GM18873 (cell line): ENCODE results near the gene SUFU.
A peak's percentile ranks its signal among the peaks of the same experiment; 100 is the strongest.
"Not testable (repeated sequence)": the region's sequence is repeated elsewhere in the genome, so short reads cannot be mapped to it uniquely, and the experiment has no call there.

Source experiments
- ATAC-seq: cut with Tn5 transposase; IDR thresholded peaks from one replicate; pipeline ENCODE4 v1.9.1; 2021; ENCODE audit warnings: mild to moderate bottlenecking, moderate library complexity, moderate number of reproducible peaks; ENCODE audit not compliant: unreplicated experiment, low FRiP score

The SUFU gene

GRCh38 chr10:102476466-102477141 is 27.2 kb upstream of the SUFU start:
- ATAC-seq = no peak

DNA sequence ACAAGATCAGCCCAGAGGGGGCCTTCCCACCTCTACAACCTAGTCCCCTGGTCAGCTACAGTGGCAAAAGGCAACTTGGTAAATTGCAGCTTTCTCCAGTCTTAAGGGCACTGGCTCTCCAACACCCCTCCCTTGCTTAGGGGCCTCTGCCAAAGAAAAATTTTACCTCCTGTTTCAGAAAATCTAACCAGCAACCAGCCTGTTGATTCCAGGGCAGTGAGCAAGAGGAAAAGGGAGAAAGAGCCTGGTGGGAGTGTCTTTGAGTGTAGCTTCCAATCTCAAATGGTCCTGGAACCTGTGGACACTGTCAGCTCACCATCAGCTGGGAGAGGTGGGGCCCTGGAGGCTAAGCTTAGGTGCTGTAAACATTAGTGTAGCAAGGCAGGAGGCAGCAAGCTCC is 24.1 kb upstream of the SUFU start:
- ATAC-seq = no peak

GRCh38 chr10:102480396-102480795 is 23.4 kb upstream of the SUFU start:
- no peak for ATAC-seq

- no peak for ATAC-seq
These were observed 19.8 kb upstream of the SUFU start for GRCh38 chr10:102484021-102484420.

DNA sequence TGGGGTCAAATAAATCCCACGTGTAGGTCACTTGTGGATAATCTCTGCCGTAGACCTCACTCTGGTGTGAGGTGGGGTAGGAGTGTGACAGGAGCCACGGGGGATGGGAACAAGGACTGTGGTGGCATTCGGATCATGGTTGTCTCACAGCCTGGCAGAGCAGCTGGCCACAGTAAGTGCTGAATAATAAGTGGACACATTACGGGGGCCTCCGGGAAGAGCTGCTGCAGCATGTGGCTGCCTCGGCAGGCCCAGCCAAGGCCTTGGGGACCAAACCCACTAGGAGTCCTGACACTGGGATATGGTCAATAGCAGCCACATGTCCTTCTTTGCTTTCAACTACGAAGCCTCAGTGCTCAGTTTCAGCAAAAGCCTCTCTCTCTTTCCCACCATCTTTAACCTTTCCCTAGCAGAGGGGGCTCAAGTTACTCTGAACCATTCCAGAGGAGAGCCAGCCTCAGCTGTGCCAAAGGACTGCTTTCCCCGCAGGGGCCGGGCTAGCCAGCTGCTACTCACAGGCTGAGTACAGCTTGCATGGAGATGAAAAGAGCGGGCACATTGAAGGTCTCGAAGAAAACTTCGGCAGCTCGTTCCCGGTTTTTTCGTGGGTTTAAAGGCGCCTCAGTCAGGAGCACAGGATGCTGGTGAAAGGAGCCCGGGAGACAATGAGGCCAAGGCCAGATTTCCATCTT is 18.5 kb upstream of the SUFU start:
- no peak for ATAC-seq

DNA sequence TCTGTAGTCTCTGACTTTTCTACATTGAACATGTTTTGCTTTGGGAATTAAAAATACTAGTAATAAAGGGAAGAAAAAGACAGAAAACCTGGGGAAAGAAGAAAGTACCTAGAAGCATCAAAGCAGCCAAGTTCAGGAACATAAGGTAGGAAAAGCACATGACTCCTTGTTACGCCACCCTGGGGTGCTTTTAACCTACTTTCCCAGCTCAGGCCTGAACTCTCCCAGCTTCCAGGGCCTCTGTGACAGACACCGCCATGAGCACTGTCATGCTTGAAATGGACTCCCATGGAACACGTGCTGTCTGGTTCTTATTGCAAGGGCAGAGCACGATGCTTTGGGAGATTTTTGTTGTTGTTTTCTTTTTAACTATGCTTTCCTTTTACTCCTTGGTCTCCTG is 12.6 kb upstream of the SUFU start:
- ATAC-seq = no peak

DNA sequence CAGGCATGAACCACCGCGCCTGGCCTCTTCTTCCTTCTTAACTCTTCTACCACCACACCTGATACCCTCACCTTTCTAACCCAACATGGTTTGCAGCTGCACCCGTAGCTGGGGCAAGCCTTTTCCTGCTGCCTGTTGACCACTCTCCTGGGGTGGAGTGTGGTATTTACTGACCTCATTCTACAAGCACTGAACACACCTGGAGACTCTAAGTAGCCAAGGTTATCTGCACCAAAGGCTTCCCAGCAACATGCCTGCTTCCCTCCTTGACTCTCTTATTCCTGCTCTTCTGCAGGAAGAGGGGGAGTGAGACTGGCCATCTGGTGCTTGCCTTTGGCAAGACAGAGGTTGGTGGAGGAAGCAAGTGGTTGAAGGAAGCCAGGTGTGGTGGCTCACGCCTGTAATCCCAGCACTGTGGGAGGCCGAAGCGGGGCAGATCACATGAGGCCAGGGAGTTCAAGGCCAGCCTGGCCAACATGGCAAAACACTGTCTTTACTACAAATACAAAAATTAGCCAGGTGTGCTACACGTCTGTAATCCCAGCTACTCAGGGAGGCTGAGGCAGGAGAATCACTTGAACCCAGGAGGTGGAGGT is 11.3 kb upstream of the SUFU start:
- no peak for ATAC-seq

DNA sequence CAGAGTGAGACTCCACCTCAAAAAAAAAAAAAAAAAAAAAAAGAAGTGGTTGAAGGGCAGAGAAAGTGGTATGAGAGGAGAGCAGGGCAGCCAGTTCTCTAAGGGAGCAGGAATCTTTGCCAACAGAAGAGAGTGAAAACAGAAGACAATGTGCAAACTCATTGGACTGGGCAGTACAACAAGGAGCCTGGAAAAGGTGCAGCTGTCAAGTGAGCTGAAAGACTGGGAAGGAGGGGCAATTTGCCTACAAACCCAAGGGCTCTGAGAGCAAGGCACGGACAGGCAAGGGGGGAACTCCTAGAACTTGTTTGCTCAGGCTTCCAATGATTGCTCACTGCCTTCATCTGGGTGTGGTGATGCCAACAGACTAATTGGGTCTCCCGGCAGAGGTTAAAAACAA is 10.8 kb upstream of the SUFU start:
- no peak for ATAC-seq

DNA sequence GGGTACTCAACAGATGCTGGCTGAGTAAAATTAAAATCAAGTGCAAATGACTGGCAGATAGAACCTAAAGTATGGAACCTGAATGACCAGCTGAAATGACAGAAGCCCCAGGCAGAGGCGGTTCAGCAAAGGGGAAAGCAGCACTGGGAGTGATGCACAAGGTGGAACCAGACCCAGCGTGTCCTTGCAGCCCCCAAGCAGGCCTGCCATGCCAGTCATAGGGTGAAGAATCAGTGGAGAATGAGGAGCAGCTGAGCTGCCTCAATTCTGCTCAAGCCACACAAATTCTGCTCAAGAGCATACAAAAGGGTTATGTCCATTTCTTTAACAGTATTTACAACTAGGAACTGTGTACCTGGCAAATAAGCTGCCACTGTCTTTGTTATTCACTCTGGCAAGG is 10.0 kb upstream of the SUFU start:
- ATAC-seq = no peak

- no peak for ATAC-seq
These were observed 6.2 kb upstream of the SUFU start for GRCh38 chr10:102497545-102497944.

DNA sequence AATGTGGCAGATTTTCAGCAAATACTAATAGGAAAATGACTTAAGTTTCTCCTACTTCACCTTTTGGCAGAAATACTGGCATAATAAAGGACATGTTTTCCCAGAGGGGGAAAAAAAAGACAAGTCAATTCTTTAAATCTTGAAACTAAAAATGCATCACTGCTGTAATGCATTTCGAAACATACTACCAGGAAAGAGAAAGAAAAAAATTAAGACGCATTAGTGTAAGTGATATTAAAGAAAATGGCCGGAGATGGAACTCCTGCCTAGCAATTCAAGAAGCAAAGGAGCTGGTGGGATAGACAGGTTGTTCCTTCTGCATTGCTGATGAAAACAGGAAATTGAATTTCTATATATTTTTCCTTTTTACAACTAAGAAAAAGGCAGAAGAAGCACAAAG is 4.4 kb upstream of the SUFU start:
- ATAC-seq = no peak

DNA sequence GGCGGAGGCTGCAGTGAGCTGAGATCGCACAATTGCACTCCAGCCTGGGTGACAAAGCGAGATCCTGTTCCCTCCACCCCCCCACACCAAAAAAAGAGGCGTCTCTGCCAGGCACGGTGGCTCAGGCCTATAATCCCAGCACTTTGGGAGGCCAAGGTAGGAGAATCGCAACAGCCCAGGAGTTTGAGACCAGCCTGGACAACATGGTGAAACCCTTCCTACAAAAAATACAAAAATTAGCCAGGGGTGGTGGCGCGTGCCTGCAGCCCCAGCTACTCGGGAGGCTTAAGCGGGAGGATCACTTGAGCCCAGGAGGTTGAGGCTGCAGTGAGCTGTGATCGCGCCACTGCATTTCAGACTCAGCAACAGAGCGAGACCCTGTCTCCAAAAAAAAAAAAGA is 3.1 kb upstream of the SUFU start:
- not testable (repeated sequence) for ATAC-seq

GRCh38 chr10:102501201-102502028 is 2.4 kb upstream of the SUFU start:
- ATAC-seq = no peak

DNA sequence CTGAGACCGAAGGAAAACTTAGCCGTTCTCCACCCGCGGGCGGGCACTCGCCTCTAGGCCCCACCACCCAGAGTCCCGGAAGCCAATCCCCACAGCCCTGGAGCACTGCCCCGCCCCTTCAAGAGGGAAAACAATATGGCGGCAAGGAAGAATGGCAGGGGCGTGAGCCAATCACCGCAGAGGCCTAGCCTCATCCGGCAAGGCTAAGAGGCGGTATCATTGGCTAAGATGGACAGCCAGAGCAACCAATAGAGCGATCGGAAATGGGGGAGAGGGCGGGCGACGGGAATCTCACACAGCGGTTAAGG is 1.8 kb upstream of the SUFU start:
- ATAC-seq = peak; percentile 79

DNA sequence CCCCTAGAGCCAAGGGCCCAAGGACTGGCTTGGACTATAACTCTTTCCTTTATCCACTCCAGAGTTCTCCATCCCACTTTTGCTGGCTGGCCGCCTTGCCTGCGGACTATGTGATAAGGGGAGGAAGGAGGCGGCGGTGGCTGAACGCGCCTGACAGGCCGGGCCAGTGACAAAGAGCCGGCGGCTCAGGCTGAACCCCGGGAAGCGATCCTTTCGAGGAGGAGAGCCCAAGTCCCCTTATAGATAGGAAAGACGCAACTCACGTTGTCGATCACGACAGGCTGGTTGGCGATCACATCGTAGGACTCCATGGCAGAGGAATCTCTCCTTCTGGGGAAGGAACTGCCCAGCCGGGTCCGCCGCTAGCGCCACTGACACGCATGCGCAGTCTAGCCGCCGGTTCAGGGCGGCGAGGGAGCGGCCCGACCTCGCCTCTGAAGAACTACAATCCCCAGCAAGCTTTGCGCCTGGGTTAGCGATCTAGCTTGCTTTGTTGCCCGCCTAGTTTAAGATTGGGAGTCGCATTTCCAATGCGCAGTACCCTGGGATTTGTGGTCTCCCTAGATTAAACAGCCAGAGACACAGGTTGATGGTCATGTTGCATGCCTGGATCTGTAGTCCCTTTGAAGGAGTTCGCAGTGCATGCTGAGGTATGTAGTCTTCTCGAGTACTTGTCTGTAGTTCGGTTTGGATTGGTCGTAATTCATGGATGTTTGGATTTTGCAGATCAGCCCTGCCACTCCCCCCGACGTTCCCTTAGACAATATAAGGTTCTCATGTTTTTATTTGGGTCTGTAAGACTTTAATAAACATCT is 1.2 kb upstream of the SUFU start, which contains the start of gene ACTR1A:
Gene ACTR1A (minus strand): TSS at position 376 of the 815 bp plus-strand sequence. CDS start 65 bp downstream, at position 311.
- ATAC-seq = peak; percentile 40

GRCh38 chr10:102504179-102504975 is 605 bp downstream of the SUFU start:
- no peak for ATAC-seq

- no peak for ATAC-seq
These were observed 1.2 kb downstream of the SUFU start for GRCh38 chr10:102504976-102505300.

DNA sequence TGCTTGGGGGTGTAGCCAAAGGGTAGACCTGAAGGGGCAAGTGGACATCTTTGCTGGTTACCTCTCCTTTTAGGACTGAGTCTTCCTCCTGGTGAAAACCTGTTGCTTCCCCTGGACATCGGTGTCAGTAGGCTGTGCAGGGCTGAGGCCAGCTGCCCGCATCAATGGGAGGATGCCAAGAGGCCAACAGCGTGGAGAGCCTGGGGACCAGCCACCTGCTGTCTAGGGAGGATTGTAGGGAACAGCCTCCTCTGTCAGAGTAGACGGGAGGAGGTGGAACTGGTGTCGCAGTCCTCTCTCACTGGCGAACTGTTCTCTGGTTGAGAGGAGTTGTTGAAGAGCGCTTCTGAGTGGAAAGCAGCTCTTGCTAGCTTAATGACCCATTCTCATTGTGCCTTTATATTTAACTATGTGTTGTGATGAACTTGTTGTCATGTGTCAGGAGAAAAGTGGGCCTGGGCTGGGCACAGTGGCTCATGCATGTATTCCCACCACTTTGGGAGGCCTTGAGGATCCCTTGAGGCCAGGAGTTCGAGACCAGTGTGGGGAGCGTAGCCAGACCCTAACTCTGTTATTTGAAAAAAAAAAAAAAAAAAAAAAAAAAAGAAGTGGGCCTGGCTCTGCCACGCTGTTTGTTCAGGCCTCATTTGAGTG is 1.8 kb downstream of the SUFU start:
- ATAC-seq = no peak

GRCh38 chr10:102507521-102507920 is 3.7 kb downstream of the SUFU start:
- no peak for ATAC-seq
